Measurements from ENCODE around the gene SCARB1.

The SCARB1 gene

GRCh38 chr12:124777399-124778372 is 86.0 kb downstream of the SCARB1 start:
- Histone ChIP-seq H3K4me1 (ENCODE audit: control insufficient read depth in 1 of 2, insufficient read depth in 1 of 2, low read depth in 1 of 2, low read length in 1 of 2) (peaks cover 46 to 53% of the 10 kb centered on the region in 2 experiments), H3K36me3 (no peaks in the 10 kb centered on the region), H3K27ac (no peak overlapping the region), H3K4me3 (ENCODE audit: low read depth in 1 of 2, low read length in 1 of 2) (no peak overlapping the region), H3K27me3 (peaks cover 2% of the 10 kb centered on the region), H3K9me3 (no peaks in the 10 kb centered on the region)
- no peak for TF ChIP-seq CTCF (IDR thresholded peaks at IDR 0.05)

- no peaks in the 10 kb centered on the region for H3K36me3 ChIP-seq
- H3K4me3 ChIP-seq (ENCODE audit: low read depth in 1 of 2, low read length in 1 of 2), result no peak overlapping the region
- H3K4me1 ChIP-seq (ENCODE audit: control insufficient read depth in 1 of 2, insufficient read depth in 1 of 2, low read depth in 1 of 2, low read length in 1 of 2), result peaks cover 54 to 63% of the 10 kb centered on the region in 2 experiments
- no peak overlapping the region for H3K27ac ChIP-seq
- TF ChIP-seq CTCF (IDR thresholded peaks at IDR 0.05), result no peak
- peaks cover 14% of the 10 kb centered on the region for H3K27me3 ChIP-seq
- H3K9me3 ChIP-seq, result no peaks in the 10 kb centered on the region
Measured at GRCh38 chr12:124776125-124776513, 87.5 kb downstream of the SCARB1 start.

- no peak for TF ChIP-seq CTCF (IDR thresholded peaks at IDR 0.05)
- Histone ChIP-seq H3K27me3 (peaks cover 26% of the 10 kb centered on the region), H3K4me3 (ENCODE audit: low read depth in 1 of 2, low read length in 1 of 2) (peak overlapping the region; percentile 43 to 49), H3K4me1 (ENCODE audit: control insufficient read depth in 1 of 2, insufficient read depth in 1 of 2, low read depth in 1 of 2, low read length in 1 of 2) (peaks cover 54 to 63% of the 10 kb centered on the region in 2 experiments), H3K27ac (peak overlapping the region; percentile 72), H3K36me3 (no peaks in the 10 kb centered on the region), H3K9me3 (no peaks in the 10 kb centered on the region)
Measured at GRCh38 chr12:124774462-124775167, 89.0 kb downstream of the SCARB1 start.

GRCh38 chr12:124774054-124774461 is 89.6 kb downstream of the SCARB1 start:
- no peaks in the 10 kb centered on the region for H3K36me3 ChIP-seq
- H3K9me3 ChIP-seq, result no peaks in the 10 kb centered on the region
- H3K27me3 ChIP-seq, result peaks cover 29% of the 10 kb centered on the region
- peak overlapping the region; percentile 72 for H3K27ac ChIP-seq
- peaks cover 54 to 65% of the 10 kb centered on the region in 2 experiments for H3K4me1 ChIP-seq (ENCODE audit: control insufficient read depth in 1 of 2, insufficient read depth in 1 of 2, low read depth in 1 of 2, low read length in 1 of 2)
- H3K4me3 ChIP-seq (ENCODE audit: low read depth in 1 of 2, low read length in 1 of 2), result peak overlapping the region; percentile 43 to 49
- TF ChIP-seq CTCF (IDR thresholded peaks at IDR 0.05), result no peak

GRCh38 chr12:124772289-124773170 is 91.1 kb downstream of the SCARB1 start:
- no peak overlapping the region for H3K27ac ChIP-seq
- peaks cover 29% of the 10 kb centered on the region for H3K27me3 ChIP-seq
- no peaks in the 10 kb centered on the region for H3K36me3 ChIP-seq
- no peak overlapping the region for H3K4me3 ChIP-seq (ENCODE audit: low read depth in 1 of 2, low read length in 1 of 2)
- peaks cover 50 to 67% of the 10 kb centered on the region in 2 experiments for H3K4me1 ChIP-seq (ENCODE audit: control insufficient read depth in 1 of 2, insufficient read depth in 1 of 2, low read depth in 1 of 2, low read length in 1 of 2)
- TF ChIP-seq CTCF (IDR thresholded peaks at IDR 0.05), result no peak
- no peaks in the 10 kb centered on the region for H3K9me3 ChIP-seq
